Keratinocyte (primary cell): ENCODE measurements around the gene GPC3. TPM values are rescaled to one million over a fixed set of nuclear protein-coding genes. Genes with fewer than 3 reads are reported as not detected.

Source experiments
- DNase-seq: peaks from one replicate; pipeline ENCODE4 v3.0.0-alpha.2; 2011; ENCODE audit warnings: low read depth, missing footprints, low spot score
- FAIRE-seq: peaks from 2 replicates; lab custom pipeline; 2011; peaks lifted over from hg19 to GRCh38; lab: Jason Lieb, UNC
- H2AFZ ChIP-seq: 2 replicates; pipeline ENCODE4 v1.6.0; 2012; ENCODE audit warnings: low read length, control low read depth, inconsistent platforms; ENCODE audit not compliant: control insufficient read depth
- H3K27ac ChIP-seq: 2 replicates; pipeline ENCODE4 v1.5.1; 2011; ENCODE audit warnings: low read length; ENCODE audit not compliant: control insufficient read depth, insufficient read depth
- H3K27me3 ChIP-seq: 3 replicates; pipeline ENCODE4 v1.6.0; 2011; ENCODE audit warnings: low read length; ENCODE audit not compliant: control insufficient read depth, insufficient read depth; ENCODE audit errors: extremely low read depth
- H3K36me3 ChIP-seq, 2 experiments: 2 replicates in 1 of 2; 3 replicates in 1 of 2; pipeline ENCODE4 v1.5.1; 2011; ENCODE audit warnings: low read length in 2 of 2, mild to moderate bottlenecking in 1 of 2; ENCODE audit not compliant: control insufficient read depth in 2 of 2, insufficient read depth in 2 of 2; ENCODE audit errors: extremely low read depth in 1 of 2
- H3K4me1 ChIP-seq: 3 replicates; pipeline ENCODE4 v1.5.1; 2011; ENCODE audit warnings: low read length; ENCODE audit not compliant: control insufficient read depth, insufficient read depth; ENCODE audit errors: extremely low read depth
- H3K4me2 ChIP-seq: 3 replicates; pipeline ENCODE4 v1.6.0; 2011; ENCODE audit warnings: low read depth, low read length; ENCODE audit not compliant: control insufficient read depth, insufficient read depth; ENCODE audit errors: extremely low read depth
- H3K4me3 ChIP-seq, 3 experiments: fragments of 200-600 bp in 1 of 3; sonication (generic) in 1 of 3; 2 replicates in 2 of 3; 3 replicates in 1 of 3; pipeline ENCODE4 v1.5.1; 2011 to 2016; ENCODE audit warnings: low read length in 3 of 3, mild to moderate bottlenecking in 3 of 3, control low read depth in 2 of 3, inconsistent platforms in 1 of 3, low read depth in 1 of 3, mixed read lengths in 1 of 3, mixed run types in 1 of 3, moderate library complexity in 1 of 3; ENCODE audit not compliant: control insufficient read depth in 2 of 3, insufficient read depth in 2 of 3; ENCODE audit errors: extremely low read depth in 1 of 3
- H3K79me2 ChIP-seq: 2 replicates; pipeline ENCODE4 v1.6.0; 2012; ENCODE audit warnings: low read length; ENCODE audit not compliant: control insufficient read depth, insufficient read depth
- H3K9ac ChIP-seq: 3 replicates; pipeline ENCODE4 v1.6.0; 2011; ENCODE audit warnings: low read length; ENCODE audit not compliant: control insufficient read depth, insufficient read depth; ENCODE audit errors: extremely low read depth
- H3K9me1 ChIP-seq: 3 replicates; pipeline ENCODE4 v1.6.0; 2011; ENCODE audit warnings: low read length; ENCODE audit not compliant: control insufficient read depth, insufficient read depth; ENCODE audit errors: extremely low read depth
- H3K9me3 ChIP-seq: 2 replicates; pipeline ENCODE4 v1.5.1; 2012; ENCODE audit warnings: low read depth, low read length; ENCODE audit not compliant: control insufficient read depth
- H4K20me1 ChIP-seq: 3 replicates; pipeline ENCODE4 v1.6.0; 2011; ENCODE audit warnings: low read length; ENCODE audit not compliant: control insufficient read depth, insufficient read depth; ENCODE audit errors: extremely low read depth
- EZH2 ChIP-seq: IDR thresholded peaks from one replicate; pipeline ENCODE4 v1.6.1; 2012; ENCODE audit warnings: inconsistent platforms, mild to moderate bottlenecking, low read length, moderate library complexity
- dilution Hi-C: fragments of 300-500 bp; cut with MboI; formaldehyde crosslinking; loops from one replicate; pipeline ENCODE4 v1.7.0; 2020; ENCODE audit warnings: low sequenced_read_pairs; ENCODE audit not compliant: extremely low pct_ligation_motif_present
- polyA plus RNA-seq, 5 experiments: library from polyadenylated mRNA; depleted of rRNA in 3 of 5; stranded (reverse) in 3 of 5; stranded (forward) in 1 of 5; unstranded in 1 of 5; fragments of >200 nt; gene quantifications; 1 replicate in 1 of 5; 2 replicates in 3 of 5; 3 replicates in 1 of 5; pipeline versions ENCODE4 v1.2.1 to v1.2.3, GENCODE V29; 2011 to 2012; ENCODE audit warnings: missing spikeins in 2 of 5, low read depth in 1 of 5, low replicate concordance in 1 of 5
- TF ChIP-seq, protein P1 (sequence below), 3 experiments: IDR thresholded peaks in 1 of 3; conservative IDR thresholded peaks in 1 of 3; optimal IDR thresholded peaks in 1 of 3; 2 replicates in 2 of 3; 3 replicates in 1 of 3; pipeline versions ENCODE3 to v1.5.1; 2011; ENCODE audit warnings: low read length in 3 of 3, mild to moderate bottlenecking in 3 of 3, moderate library complexity in 2 of 3, control low read depth in 1 of 3, inconsistent platforms in 1 of 3; ENCODE audit not compliant: insufficient read depth in 2 of 3; ENCODE audit errors: extremely low read depth in 1 of 3

Gene GPC3
- polyA plus RNA-seq, 1 donor (not counting 4 experiments of a cell fraction or from before 2014, with no cell fraction given): 0.03 TPM

GRCh38 chrX:133864236-133864635, 121.2 kb downstream of the GPC3 start:
- H3K36me3 ChIP-seq: no peaks in the 10 kb centered on the region
- DNase-seq: no peak
- H3K4me3 ChIP-seq: no peak overlapping the region
- H3K27me3 ChIP-seq: no peaks in the 10 kb centered on the region
- H3K4me2 ChIP-seq: no peak overlapping the region
- H3K4me1 ChIP-seq: peaks cover 3% of the 10 kb centered on the region
- H3K9me1 ChIP-seq: no peaks in the 10 kb centered on the region
- H3K9ac ChIP-seq: no peak overlapping the region
- H2AFZ ChIP-seq: no peak overlapping the region
- TF ChIP-seq EZH2: no peak
- TF ChIP-seq, protein P1, sequence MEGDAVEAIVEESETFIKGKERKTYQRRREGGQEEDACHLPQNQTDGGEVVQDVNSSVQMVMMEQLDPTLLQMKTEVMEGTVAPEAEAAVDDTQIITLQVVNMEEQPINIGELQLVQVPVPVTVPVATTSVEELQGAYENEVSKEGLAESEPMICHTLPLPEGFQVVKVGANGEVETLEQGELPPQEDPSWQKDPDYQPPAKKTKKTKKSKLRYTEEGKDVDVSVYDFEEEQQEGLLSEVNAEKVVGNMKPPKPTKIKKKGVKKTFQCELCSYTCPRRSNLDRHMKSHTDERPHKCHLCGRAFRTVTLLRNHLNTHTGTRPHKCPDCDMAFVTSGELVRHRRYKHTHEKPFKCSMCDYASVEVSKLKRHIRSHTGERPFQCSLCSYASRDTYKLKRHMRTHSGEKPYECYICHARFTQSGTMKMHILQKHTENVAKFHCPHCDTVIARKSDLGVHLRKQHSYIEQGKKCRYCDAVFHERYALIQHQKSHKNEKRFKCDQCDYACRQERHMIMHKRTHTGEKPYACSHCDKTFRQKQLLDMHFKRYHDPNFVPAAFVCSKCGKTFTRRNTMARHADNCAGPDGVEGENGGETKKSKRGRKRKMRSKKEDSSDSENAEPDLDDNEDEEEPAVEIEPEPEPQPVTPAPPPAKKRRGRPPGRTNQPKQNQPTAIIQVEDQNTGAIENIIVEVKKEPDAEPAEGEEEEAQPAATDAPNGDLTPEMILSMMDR (optimal IDR thresholded peaks at IDR 0.05 in 1 of 3, IDR thresholded peaks at IDR 0.05 in 1 of 3, conservative IDR thresholded peaks at IDR 0.05 in 1 of 3; ENCODE audit: extremely low read depth in 1 of 3, insufficient read depth in 2 of 3, low read length in 3 of 3): no peak
- H3K79me2 ChIP-seq: no peaks in the 10 kb centered on the region
- dilution Hi-C loops: no loop called here
- no peaks in the 10 kb centered on the region for H3K9me3 ChIP-seq
- no peak overlapping the region for H3K27ac ChIP-seq
- no peak for FAIRE-seq
- H4K20me1 ChIP-seq: no peaks in the 10 kb centered on the region

DNA sequence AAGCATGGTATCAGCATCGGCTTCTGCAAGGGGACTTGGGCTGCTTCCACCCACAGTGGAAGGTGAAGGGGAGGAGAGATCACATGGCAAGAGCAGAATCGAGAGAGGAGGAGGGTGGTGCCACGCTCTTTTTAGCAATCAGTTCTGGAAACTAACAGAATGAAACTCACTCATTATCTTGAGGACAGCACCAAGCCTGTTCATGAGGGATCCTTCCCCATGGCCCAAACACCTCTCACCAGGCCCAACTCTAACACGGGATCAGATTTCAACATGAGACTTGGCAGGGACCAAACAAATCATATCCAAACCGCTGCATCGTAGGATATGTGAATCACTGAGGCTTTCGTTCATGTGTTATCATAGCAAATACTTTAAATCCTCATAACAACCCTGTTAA, 125.5 kb downstream of the GPC3 start:
- FAIRE-seq: no peak
- dilution Hi-C loops: no loop called here

More for the DNA sequence above, 125.5 kb downstream of the GPC3 start:
- Histone ChIP-seq H3K9me3 (no peaks in the 10 kb centered on the region), H2AFZ (no peak overlapping the region), H3K4me2 (no peak overlapping the region), H3K9ac (no peak overlapping the region), H3K36me3 (no peaks in the 10 kb centered on the region), H3K9me1 (no peaks in the 10 kb centered on the region), H3K27ac (no peak overlapping the region), H3K4me3 (no peak overlapping the region), H3K79me2 (no peaks in the 10 kb centered on the region), H3K4me1 (peaks cover 3% of the 10 kb centered on the region), H3K27me3 (no peaks in the 10 kb centered on the region), H4K20me1 (no peaks in the 10 kb centered on the region)
- TF ChIP-seq, protein P1 (optimal IDR thresholded peaks at IDR 0.05 in 1 of 3, IDR thresholded peaks at IDR 0.05 in 1 of 3, conservative IDR thresholded peaks at IDR 0.05 in 1 of 3; ENCODE audit: extremely low read depth in 1 of 3, insufficient read depth in 2 of 3, low read length in 3 of 3): no peak
- no peak for TF ChIP-seq EZH2
- no peak for DNase-seq
